SK-N-SH treated with all-trans-retinoic acid at 6 μM for 48 hours (cell line): ENCODE data around the gene CCSER1.
A peak's percentile ranks its signal among the peaks of the same experiment; 100 is the strongest.

ENCODE experiments used
- ATAC-seq: fragments of 200-7000 bp; cut with Tn5 transposase; 3 replicates; pipeline ENCODE4 v1.9.1; 2020; ENCODE audit warnings: mild to moderate bottlenecking, moderate library complexity
- ARNTL ChIP-seq: fragments of 450-650 bp; formaldehyde crosslinking; IDR thresholded peaks from 2 replicates; pipeline ENCODE4 v1.5.0; 2020; ENCODE audit warnings: low read depth, mild to moderate bottlenecking, moderate library complexity, borderline replicate concordance
- BACH2 ChIP-seq: fragments of 250-450 bp; sonication (Bioruptor Pico); IDR thresholded peaks from 2 replicates; pipeline ENCODE4 v1.9.0; 2021; ENCODE audit warnings: mild to moderate bottlenecking, borderline replicate concordance
- CSDC2 ChIP-seq: fragments of 250-450 bp; sonication (Bioruptor Pico); IDR thresholded peaks from 2 replicates; pipeline ENCODE4 v1.5.0; 2020; ENCODE audit warnings: mild to moderate bottlenecking, moderate library complexity
- ESRRG ChIP-seq: fragments of 250-450 bp; sonication (Bioruptor Pico); IDR thresholded peaks from 2 replicates; pipeline ENCODE4 v1.6.1; 2021; ENCODE audit warnings: mild to moderate bottlenecking
- GLIS3 ChIP-seq: fragments of 250-450 bp; sonication (Bioruptor Pico); IDR thresholded peaks from 2 replicates; pipeline ENCODE4 v1.5.0; 2020; ENCODE audit warnings: mild to moderate bottlenecking, moderate library complexity
- ISL1 ChIP-seq: fragments of 250-450 bp; sonication (Bioruptor Pico); IDR thresholded peaks from 2 replicates; pipeline ENCODE4 v2.1.2; 2022; ENCODE audit warnings: mild to moderate bottlenecking, moderate library complexity
- OSR1 ChIP-seq: fragments of 250-450 bp; sonication (Bioruptor Pico); IDR thresholded peaks from 2 replicates; pipeline ENCODE4 v1.8.0; 2022; ENCODE audit warnings: moderate library complexity, mild to moderate bottlenecking, inconsistent platforms
- RARB ChIP-seq: fragments of 250-450 bp; sonication (Bioruptor Pico); IDR thresholded peaks from 2 replicates; pipeline ENCODE4 v1.8.0; 2021; ENCODE audit warnings: mild to moderate bottlenecking, moderate library complexity
- SNAI2 ChIP-seq: fragments of 250-450 bp; sonication (Bioruptor Pico); IDR thresholded peaks from 2 replicates; pipeline ENCODE4 v1.5.0; 2020; ENCODE audit warnings: mild to moderate bottlenecking, moderate library complexity
- TCF4 ChIP-seq: fragments of 250-450 bp; sonication (Bioruptor Pico); IDR thresholded peaks from 2 replicates; pipeline ENCODE4 v1.8.0; 2021; ENCODE audit warnings: mild to moderate bottlenecking, moderate library complexity, borderline replicate concordance
- TOX ChIP-seq: fragments of 250-450 bp; sonication (Bioruptor Pico); IDR thresholded peaks from 2 replicates; pipeline ENCODE4 v1.8.0; 2021; ENCODE audit warnings: mild to moderate bottlenecking, moderate library complexity, borderline replicate concordance
- ZC3H10 ChIP-seq: fragments of 250-450 bp; sonication (Bioruptor Pico); IDR thresholded peaks from 2 replicates; pipeline ENCODE4 v1.5.1; 2021; ENCODE audit warnings: mild to moderate bottlenecking, moderate library complexity
- ZFP3 ChIP-seq: fragments of 250-450 bp; sonication (Bioruptor Pico); IDR thresholded peaks from 2 replicates; pipeline ENCODE4 v1.5.0; 2020; ENCODE audit warnings: mild to moderate bottlenecking, moderate library complexity
- ZFP30 ChIP-seq: fragments of 450-650 bp; formaldehyde crosslinking; IDR thresholded peaks from 2 replicates; pipeline ENCODE4 v1.5.0; 2022; ENCODE audit warnings: mild to moderate bottlenecking, moderate library complexity
- ZNF565 ChIP-seq: fragments of 450-650 bp; formaldehyde crosslinking; conservative IDR thresholded peaks from 2 replicates; pipeline ENCODE4 v1.5.0; 2020; ENCODE audit warnings: low read depth, mild to moderate bottlenecking, moderate library complexity
- ZNF70 ChIP-seq: fragments of 450-650 bp; formaldehyde crosslinking; IDR thresholded peaks from 2 replicates; pipeline ENCODE4 v1.5.0; 2020; ENCODE audit warnings: mild to moderate bottlenecking, moderate library complexity
- ZNF8 ChIP-seq: fragments of 450-650 bp; formaldehyde crosslinking; IDR thresholded peaks from 2 replicates; pipeline ENCODE4 v1.5.0; 2020; ENCODE audit warnings: mild to moderate bottlenecking, moderate library complexity
- TF ChIP-seq, protein P1 (sequence below): fragments of 250-450 bp; sonication (Bioruptor Pico); IDR thresholded peaks from 2 replicates; pipeline ENCODE4 v1.5.0; 2020; ENCODE audit warnings: mild to moderate bottlenecking, moderate library complexity
- TF ChIP-seq, protein P2 (sequence below): fragments of 250-450 bp; sonication (Bioruptor Pico); IDR thresholded peaks from 2 replicates; pipeline ENCODE4 v1.5.1; 2021; ENCODE audit warnings: mild to moderate bottlenecking, moderate library complexity
- TF ChIP-seq, protein P3 (sequence below): fragments of 250-450 bp; sonication (Bioruptor Pico); IDR thresholded peaks from 2 replicates; pipeline ENCODE4 v1.5.1; 2020; ENCODE audit warnings: low read depth, mild to moderate bottlenecking, moderate library complexity
- TF ChIP-seq, protein P4 (sequence below): fragments of 250-450 bp; sonication (Bioruptor Pico); IDR thresholded peaks from 2 replicates; pipeline ENCODE4 v1.8.0; 2021; ENCODE audit warnings: low read depth, mild to moderate bottlenecking, moderate library complexity, borderline replicate concordance
- TF ChIP-seq, protein P5 (sequence below): fragments of 250-450 bp; sonication (Bioruptor Pico); IDR thresholded peaks from 2 replicates; pipeline ENCODE4 v1.8.0; 2020; ENCODE audit warnings: mild to moderate bottlenecking, moderate library complexity, borderline replicate concordance

CCSER1 gene

DNA sequence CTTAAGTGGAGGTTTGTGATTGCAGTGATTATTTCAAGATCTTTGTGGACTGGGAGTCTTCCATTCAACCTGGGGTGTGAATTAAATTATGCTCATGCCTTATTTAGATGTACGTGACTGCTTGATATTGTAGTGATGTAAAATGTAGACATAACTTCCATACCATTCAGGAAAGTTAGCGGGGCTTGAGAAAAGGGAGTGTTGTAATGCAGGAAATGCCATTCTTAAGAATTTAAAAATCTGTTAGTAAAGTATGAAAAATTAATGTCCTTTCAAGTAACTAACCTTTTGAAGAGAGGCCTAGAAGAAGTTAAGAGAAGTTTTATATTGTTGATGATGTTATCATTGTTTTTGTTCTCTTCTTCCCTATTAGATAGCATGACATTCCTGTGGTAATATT, 318.2 kb downstream of the CCSER1 start:
- ATAC-seq: no peak; the same call in 2 of the 3 replicates
- TF ChIP-seq ZNF70: no peak
- peak; percentile 24; the same call in 1 of the 2 replicates for TF ChIP-seq ISL1 (CRISPR knock-in tag)

DNA sequence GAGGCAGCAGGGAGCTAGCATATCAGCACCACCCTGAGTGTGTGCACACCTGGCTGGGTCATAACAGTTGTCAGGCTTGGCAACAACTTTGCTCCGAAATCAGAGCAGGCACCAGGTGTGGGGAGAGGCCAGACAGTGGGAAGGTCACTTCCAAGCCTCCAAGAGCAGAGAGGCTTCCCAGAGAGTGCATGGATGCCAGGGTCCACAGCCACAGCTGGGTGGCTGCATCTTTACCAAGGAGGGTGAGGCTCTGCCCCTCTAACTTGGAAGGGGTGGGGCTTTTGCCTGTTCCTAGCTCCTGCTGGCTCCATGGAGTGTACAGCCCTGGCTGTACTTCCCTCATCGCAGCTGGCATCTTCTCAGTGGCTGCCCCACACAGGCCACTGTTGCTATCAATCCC, 322.4 kb downstream of the CCSER1 start:
- no peak for TF ChIP-seq CSDC2
- TF ChIP-seq, protein P1, sequence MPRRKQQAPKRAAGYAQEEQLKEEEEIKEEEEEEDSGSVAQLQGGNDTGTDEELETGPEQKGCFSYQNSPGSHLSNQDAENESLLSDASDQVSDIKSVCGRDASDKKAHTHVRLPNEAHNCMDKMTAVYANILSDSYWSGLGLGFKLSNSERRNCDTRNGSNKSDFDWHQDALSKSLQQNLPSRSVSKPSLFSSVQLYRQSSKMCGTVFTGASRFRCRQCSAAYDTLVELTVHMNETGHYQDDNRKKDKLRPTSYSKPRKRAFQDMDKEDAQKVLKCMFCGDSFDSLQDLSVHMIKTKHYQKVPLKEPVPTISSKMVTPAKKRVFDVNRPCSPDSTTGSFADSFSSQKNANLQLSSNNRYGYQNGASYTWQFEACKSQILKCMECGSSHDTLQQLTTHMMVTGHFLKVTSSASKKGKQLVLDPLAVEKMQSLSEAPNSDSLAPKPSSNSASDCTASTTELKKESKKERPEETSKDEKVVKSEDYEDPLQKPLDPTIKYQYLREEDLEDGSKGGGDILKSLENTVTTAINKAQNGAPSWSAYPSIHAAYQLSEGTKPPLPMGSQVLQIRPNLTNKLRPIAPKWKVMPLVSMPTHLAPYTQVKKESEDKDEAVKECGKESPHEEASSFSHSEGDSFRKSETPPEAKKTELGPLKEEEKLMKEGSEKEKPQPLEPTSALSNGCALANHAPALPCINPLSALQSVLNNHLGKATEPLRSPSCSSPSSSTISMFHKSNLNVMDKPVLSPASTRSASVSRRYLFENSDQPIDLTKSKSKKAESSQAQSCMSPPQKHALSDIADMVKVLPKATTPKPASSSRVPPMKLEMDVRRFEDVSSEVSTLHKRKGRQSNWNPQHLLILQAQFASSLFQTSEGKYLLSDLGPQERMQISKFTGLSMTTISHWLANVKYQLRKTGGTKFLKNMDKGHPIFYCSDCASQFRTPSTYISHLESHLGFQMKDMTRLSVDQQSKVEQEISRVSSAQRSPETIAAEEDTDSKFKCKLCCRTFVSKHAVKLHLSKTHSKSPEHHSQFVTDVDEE (CRISPR knock-in tag): no peak
- TF ChIP-seq, all 23 proteins: peak for 0
- no peak for ATAC-seq

DNA sequence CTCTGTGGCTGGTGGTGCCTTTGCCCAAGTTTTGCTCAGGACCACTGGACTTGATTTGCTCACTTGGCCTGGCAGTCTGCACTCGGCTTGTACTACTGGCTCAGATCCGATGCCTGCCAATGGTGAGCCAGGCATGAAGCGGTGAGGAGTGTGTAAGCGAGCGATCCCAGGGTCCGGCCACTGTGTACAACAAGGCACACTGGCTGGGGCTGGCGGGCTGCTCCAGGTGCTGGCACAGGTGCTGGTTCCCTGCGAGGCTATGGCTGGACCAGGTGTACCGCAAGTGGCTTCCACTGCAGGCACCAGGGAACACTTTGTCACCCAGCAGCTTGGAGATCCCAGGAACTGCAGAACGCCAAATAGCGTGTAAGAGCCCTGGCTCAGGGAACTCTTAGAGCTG, 329.7 kb downstream of the CCSER1 start:
- ATAC-seq: no peak
- TF ChIP-seq, protein P2, sequence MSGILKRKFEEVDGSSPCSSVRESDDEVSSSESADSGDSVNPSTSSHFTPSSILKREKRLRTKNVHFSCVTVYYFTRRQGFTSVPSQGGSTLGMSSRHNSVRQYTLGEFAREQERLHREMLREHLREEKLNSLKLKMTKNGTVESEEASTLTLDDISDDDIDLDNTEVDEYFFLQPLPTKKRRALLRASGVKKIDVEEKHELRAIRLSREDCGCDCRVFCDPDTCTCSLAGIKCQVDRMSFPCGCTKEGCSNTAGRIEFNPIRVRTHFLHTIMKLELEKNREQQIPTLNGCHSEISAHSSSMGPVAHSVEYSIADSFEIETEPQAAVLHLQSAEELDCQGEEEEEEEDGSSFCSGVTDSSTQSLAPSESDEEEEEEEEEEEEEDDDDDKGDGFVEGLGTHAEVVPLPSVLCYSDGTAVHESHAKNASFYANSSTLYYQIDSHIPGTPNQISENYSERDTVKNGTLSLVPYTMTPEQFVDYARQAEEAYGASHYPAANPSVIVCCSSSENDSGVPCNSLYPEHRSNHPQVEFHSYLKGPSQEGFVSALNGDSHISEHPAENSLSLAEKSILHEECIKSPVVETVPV (CRISPR knock-in tag): no peak
- TF ChIP-seq OSR1 (no peak), ZC3H10 (CRISPR knock-in tag) (no peak), TCF4 (CRISPR knock-in tag) (no peak), ZFP30 (CRISPR knock-in tag) (no peak), RARB (CRISPR knock-in tag) (no peak), ZFP3 (CRISPR knock-in tag) (no peak), ZNF8 (CRISPR knock-in tag) (no peak), SNAI2 (CRISPR knock-in tag) (no peak), ESRRG (CRISPR knock-in tag) (no peak), ZNF565 (CRISPR knock-in tag) (no peak), ZNF70 (no peak), BACH2 (no peak), ARNTL (CRISPR knock-in tag) (no peak), CSDC2 (no peak), TOX (CRISPR knock-in tag) (no peak), ISL1 (CRISPR knock-in tag) (no peak)
- TF ChIP-seq, protein P3, sequence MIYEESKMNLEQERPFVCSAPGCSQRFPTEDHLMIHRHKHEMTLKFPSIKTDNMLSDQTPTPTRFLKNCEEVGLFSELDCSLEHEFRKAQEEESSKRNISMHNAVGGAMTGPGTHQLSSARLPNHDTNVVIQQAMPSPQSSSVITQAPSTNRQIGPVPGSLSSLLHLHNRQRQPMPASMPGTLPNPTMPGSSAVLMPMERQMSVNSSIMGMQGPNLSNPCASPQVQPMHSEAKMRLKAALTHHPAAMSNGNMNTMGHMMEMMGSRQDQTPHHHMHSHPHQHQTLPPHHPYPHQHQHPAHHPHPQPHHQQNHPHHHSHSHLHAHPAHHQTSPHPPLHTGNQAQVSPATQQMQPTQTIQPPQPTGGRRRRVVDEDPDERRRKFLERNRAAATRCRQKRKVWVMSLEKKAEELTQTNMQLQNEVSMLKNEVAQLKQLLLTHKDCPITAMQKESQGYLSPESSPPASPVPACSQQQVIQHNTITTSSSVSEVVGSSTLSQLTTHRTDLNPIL: no peak
- TF ChIP-seq, protein P4, sequence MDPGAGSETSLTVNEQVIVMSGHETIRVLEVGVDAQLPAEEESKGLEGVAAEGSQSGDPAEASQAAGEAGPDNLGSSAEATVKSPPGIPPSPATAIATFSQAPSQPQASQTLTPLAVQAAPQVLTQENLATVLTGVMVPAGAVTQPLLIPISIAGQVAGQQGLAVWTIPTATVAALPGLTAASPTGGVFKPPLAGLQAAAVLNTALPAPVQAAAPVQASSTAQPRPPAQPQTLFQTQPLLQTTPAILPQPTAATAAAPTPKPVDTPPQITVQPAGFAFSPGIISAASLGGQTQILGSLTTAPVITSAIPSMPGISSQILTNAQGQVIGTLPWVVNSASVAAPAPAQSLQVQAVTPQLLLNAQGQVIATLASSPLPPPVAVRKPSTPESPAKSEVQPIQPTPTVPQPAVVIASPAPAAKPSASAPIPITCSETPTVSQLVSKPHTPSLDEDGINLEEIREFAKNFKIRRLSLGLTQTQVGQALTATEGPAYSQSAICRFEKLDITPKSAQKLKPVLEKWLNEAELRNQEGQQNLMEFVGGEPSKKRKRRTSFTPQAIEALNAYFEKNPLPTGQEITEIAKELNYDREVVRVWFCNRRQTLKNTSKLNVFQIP (CRISPR knock-in tag): no peak
- TF ChIP-seq, protein P5, sequence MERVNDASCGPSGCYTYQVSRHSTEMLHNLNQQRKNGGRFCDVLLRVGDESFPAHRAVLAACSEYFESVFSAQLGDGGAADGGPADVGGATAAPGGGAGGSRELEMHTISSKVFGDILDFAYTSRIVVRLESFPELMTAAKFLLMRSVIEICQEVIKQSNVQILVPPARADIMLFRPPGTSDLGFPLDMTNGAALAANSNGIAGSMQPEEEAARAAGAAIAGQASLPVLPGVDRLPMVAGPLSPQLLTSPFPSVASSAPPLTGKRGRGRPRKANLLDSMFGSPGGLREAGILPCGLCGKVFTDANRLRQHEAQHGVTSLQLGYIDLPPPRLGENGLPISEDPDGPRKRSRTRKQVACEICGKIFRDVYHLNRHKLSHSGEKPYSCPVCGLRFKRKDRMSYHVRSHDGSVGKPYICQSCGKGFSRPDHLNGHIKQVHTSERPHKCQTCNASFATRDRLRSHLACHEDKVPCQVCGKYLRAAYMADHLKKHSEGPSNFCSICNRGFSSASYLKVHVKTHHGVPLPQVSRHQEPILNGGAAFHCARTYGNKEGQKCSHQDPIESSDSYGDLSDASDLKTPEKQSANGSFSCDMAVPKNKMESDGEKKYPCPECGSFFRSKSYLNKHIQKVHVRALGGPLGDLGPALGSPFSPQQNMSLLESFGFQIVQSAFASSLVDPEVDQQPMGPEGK (CRISPR knock-in tag): no peak

DNA sequence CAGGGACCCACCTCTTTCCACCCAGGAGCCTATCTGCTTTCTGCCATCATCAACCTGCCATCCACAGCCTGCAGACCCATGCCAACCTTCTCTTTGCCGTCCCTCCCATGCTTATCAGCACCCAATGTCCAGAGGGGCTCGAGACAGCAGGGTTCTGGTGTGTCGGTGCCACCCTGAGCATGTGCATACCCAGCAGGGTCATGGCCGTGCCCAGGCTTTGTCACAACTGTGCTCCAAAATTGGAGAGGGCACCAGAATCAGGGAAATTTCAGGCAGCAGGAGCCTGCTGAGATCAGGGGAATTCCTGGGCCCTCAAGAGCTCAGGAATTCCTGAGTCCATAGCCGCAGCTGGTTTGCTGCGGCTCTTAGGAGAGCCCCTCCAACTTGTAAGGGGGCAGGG, 330.6 kb downstream of the CCSER1 start:
- ATAC-seq: no peak
- TF ChIP-seq, protein P4 (CRISPR knock-in tag): no peak
- TF ChIP-seq TOX (CRISPR knock-in tag) (no peak), GLIS3 (CRISPR knock-in tag) (no peak), ZFP30 (CRISPR knock-in tag) (no peak), ESRRG (CRISPR knock-in tag) (no peak), OSR1 (no peak)
- TF ChIP-seq, protein P2 (CRISPR knock-in tag): no peak
- TF ChIP-seq, protein P1 (CRISPR knock-in tag): no peak
